OCI-LY1 (cell line): ENCODE results near the gene SLC39A2.

Experiments
- H2AFZ ChIP-seq: fragments of 200-600 bp; sonication (generic), shearing (Covaris generic); 2 replicates; pipeline ENCODE4 v1.6.0; 2014; ENCODE audit warnings: antibody characterized with exemption, mild to moderate bottlenecking, low read length
- H3F3A ChIP-seq: fragments of 200-600 bp; sonication (generic), shearing (Covaris generic); 2 replicates; pipeline ENCODE4 v1.6.0; 2014; ENCODE audit warnings: mild to moderate bottlenecking, antibody characterized with exemption, low read length, moderate library complexity; ENCODE audit not compliant: insufficient read depth
- H3K27ac ChIP-seq: fragments of 200-600 bp; sonication (generic); 2 replicates; pipeline ENCODE4 v1.5.1; 2014; ENCODE audit warnings: low read length, mixed run types, mild to moderate bottlenecking, low read depth; ENCODE audit not compliant: poor library complexity, severe bottlenecking
- H3K27me3 ChIP-seq: fragments of 200-600 bp; sonication (generic); 2 replicates; pipeline ENCODE4 v1.6.0; 2014; ENCODE audit warnings: antibody characterized with exemption, mild to moderate bottlenecking, low read length, moderate library complexity; ENCODE audit not compliant: insufficient read depth
- H3K36me3 ChIP-seq: fragments of 200-600 bp; sonication (generic); 2 replicates; pipeline ENCODE4 v1.6.1; 2014; ENCODE audit warnings: mild to moderate bottlenecking, antibody characterized with exemption, low read length, moderate library complexity, mixed read lengths; ENCODE audit not compliant: insufficient read depth
- H3K4me1 ChIP-seq: fragments of 200-600 bp; sonication (generic); 2 replicates; pipeline ENCODE4 v1.5.1; 2014; ENCODE audit warnings: mild to moderate bottlenecking, low read length, moderate library complexity; ENCODE audit not compliant: insufficient read depth, severe bottlenecking
- H3K4me2 ChIP-seq: fragments of 200-600 bp; sonication (generic), shearing (Covaris generic); 2 replicates; pipeline ENCODE4 v1.6.1; 2014; ENCODE audit warnings: low read length
- H3K4me3 ChIP-seq: fragments of 200-600 bp; sonication (generic); 2 replicates; pipeline ENCODE4 v1.5.1; 2014; ENCODE audit warnings: low read length, low read depth, mild to moderate bottlenecking, mixed read lengths; ENCODE audit not compliant: poor library complexity, severe bottlenecking
- H3K79me2 ChIP-seq: fragments of 200-600 bp; shearing (Covaris generic); 2 replicates; pipeline ENCODE4 v1.6.1; 2016; ENCODE audit warnings: mixed run types, low read length, mixed read lengths; ENCODE audit not compliant: insufficient read depth
- H3K9ac ChIP-seq: fragments of 200-600 bp; sonication (generic), shearing (Covaris generic); 2 replicates; pipeline ENCODE4 v1.6.1; 2014; ENCODE audit warnings: mild to moderate bottlenecking, low read length, mixed read lengths
- H3K9me2 ChIP-seq: fragments of 200-600 bp; sonication (generic), shearing (Covaris generic); 2 replicates; pipeline ENCODE4 v1.6.1; 2014; ENCODE audit warnings: low read depth, mild to moderate bottlenecking, low read length, mixed read lengths
- H3K9me3 ChIP-seq: fragments of 200-600 bp; shearing (Covaris generic); 2 replicates; pipeline ENCODE4 v1.6.1; 2014; ENCODE audit warnings: low read length, mixed read lengths
- H4K20me1 ChIP-seq: fragments of 200-600 bp; sonication (generic), shearing (Covaris generic); 2 replicates; pipeline ENCODE4 v1.6.0; 2016; ENCODE audit warnings: mild to moderate bottlenecking, low read length; ENCODE audit not compliant: insufficient read depth
- EZH2 ChIP-seq: fragments of 200-600 bp; sonication (generic), shearing (Covaris generic); IDR thresholded peaks from 2 replicates; pipeline ENCODE4 v1.8.0; 2017; ENCODE audit warnings: borderline replicate concordance, mixed run types, mild to moderate bottlenecking, antibody characterized with exemption, low read length, moderate library complexity, mixed read lengths
- TF ChIP-seq, protein P1 (sequence below): fragments of 200-600 bp; sonication (generic), shearing (Covaris generic); IDR thresholded peaks from 2 replicates; pipeline ENCODE4 v1.5.1; 2017; ENCODE audit warnings: mild to moderate bottlenecking, antibody characterized with exemption, low read length, moderate library complexity, mixed read lengths

The SLC39A2 gene

DNA sequence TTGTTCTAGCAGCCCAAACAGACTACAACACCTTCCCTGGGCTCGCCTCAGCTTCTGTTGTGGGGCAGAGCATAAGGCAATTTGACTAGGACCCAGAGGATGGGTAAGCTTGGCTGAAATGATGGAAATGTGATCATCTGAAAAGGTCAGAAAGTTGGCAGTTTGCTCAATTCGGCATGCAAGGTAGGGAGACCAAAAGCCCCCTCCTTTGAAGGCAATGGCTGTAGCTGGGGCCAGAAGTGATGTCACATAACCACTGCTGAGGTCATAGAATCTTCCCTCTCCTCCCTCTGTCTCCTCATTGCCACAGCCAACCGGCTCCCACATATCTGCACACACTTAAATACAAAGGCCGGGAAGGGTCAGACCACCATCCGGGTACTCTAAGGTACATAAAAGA is 30.8 kb downstream of the SLC39A2 start, which contains the start of gene TPPP2:
TPPP2 (plus strand) TSS at position 301 of the 400 bp plus-strand sequence. CDS start 365 bp downstream, outside the sequence.
- Histone ChIP-seq H3K4me2 (no peak within 1 kb of the TSS), H3K27me3 (no peaks in the 10 kb centered on the region), H3K79me2 (no peaks in the 10 kb centered on the region), H4K20me1 (no peaks in the 10 kb centered on the region), H3K27ac (no peak within 1 kb of the TSS), H3K36me3 (no peaks in the 10 kb centered on the region), H3K4me3 (no peak within 1 kb of the TSS), H3K4me1 (peaks cover 2% of the 10 kb centered on the region), H3F3A (no peaks in the 10 kb centered on the region), H3K9me2 (no peaks in the 10 kb centered on the region), H3K9me3 (no peaks in the 10 kb centered on the region), H2AFZ (no peak within 1 kb of the TSS), H3K9ac (no peak within 1 kb of the TSS)
- TF ChIP-seq, protein P1, sequence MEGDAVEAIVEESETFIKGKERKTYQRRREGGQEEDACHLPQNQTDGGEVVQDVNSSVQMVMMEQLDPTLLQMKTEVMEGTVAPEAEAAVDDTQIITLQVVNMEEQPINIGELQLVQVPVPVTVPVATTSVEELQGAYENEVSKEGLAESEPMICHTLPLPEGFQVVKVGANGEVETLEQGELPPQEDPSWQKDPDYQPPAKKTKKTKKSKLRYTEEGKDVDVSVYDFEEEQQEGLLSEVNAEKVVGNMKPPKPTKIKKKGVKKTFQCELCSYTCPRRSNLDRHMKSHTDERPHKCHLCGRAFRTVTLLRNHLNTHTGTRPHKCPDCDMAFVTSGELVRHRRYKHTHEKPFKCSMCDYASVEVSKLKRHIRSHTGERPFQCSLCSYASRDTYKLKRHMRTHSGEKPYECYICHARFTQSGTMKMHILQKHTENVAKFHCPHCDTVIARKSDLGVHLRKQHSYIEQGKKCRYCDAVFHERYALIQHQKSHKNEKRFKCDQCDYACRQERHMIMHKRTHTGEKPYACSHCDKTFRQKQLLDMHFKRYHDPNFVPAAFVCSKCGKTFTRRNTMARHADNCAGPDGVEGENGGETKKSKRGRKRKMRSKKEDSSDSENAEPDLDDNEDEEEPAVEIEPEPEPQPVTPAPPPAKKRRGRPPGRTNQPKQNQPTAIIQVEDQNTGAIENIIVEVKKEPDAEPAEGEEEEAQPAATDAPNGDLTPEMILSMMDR: no peak
- no peak for TF ChIP-seq EZH2

DNA sequence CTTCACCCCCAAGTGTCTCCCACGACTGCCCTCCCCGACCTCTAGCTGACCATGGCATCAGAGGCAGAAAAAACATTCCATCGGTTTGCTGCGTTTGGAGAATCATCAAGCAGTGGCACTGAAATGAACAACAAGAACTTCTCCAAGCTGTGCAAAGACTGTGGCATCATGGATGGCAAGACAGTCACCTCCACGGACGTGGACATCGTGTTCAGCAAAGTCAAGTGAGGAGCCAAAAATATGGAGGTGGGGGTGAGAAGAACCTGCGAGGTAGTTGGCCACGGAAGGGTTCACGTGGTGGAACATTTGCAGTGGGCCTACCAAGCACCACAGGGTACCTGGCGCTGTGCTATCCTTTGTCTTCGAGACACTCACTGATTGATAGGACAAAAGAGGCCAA is 31.4 kb downstream of the SLC39A2 start:
- Histone ChIP-seq H3K36me3 (no peaks in the 10 kb centered on the region), H3K79me2 (no peaks in the 10 kb centered on the region), H3K9me2 (no peaks in the 10 kb centered on the region), H3K27me3 (no peaks in the 10 kb centered on the region), H3K4me1 (no peaks in the 10 kb centered on the region), H3K9ac (no peak overlapping the region), H4K20me1 (no peaks in the 10 kb centered on the region), H3F3A (no peaks in the 10 kb centered on the region), H3K4me3 (no peak overlapping the region), H3K9me3 (no peaks in the 10 kb centered on the region), H3K4me2 (no peak overlapping the region), H2AFZ (no peak overlapping the region), H3K27ac (no peak overlapping the region)
- no peak for TF ChIP-seq EZH2
- TF ChIP-seq, protein P1: no peak

DNA sequence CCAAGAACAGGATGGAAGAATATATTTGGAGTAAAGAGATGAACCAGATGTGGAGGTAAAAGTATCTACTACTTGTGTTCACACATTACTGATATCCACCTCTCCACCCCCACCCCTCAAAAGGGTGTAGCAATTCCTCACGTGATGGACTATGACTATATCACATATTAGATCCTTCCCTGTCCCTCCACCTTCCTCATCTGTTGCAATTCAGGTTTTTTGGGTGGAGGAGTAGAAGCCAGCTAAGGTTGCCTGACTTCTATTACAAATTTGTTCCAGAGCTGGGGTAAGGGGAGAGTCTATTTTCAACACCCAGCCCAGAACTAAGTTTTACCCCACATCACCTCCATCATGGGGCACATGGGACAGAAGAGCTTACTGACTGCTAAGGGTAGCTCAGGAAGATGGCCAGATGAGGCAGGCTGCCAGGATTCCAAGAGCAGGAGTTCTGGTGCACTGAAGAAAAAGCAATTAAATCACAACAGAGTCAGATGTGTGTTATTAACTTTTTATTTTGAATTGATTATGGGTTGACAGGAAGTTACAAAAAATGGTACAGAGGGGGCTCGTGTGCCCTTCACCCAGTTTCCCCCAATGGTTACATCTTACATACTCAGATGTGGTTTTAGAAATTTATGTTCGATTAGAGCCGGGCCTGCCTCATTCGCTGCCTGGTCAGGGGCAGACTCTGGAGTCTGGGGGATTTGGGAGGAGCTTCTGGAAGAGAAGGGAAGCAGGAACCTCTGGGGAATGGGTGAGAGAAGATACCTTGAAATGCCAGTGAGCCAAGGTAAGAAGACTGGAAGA is 33.4 kb downstream of the SLC39A2 start:
- no peaks in the 10 kb centered on the region for H3K79me2 ChIP-seq
- no peak for TF ChIP-seq EZH2
- TF ChIP-seq, protein P1: no peak

More for the DNA sequence above, 33.4 kb downstream of the SLC39A2 start:
- no peaks in the 10 kb centered on the region for H3F3A ChIP-seq
- H3K4me3 ChIP-seq: no peak overlapping the region
- no peak overlapping the region for H3K4me2 ChIP-seq
- no peaks in the 10 kb centered on the region for H3K4me1 ChIP-seq
- H3K36me3 ChIP-seq: no peaks in the 10 kb centered on the region
- no peak overlapping the region for H3K9ac ChIP-seq
- no peaks in the 10 kb centered on the region for H3K9me3 ChIP-seq
- H3K27ac ChIP-seq: no peak overlapping the region
- no peaks in the 10 kb centered on the region for H3K27me3 ChIP-seq
- H3K9me2 ChIP-seq: no peaks in the 10 kb centered on the region
- H4K20me1 ChIP-seq: no peaks in the 10 kb centered on the region
- no peak overlapping the region for H2AFZ ChIP-seq
